CD4-positive, alpha-beta T cell treated with Interleukin-4 for 4 hours (primary cell): Measurements from ENCODE around the gene PAQR5.
"Not testable (repeated sequence)": the region's sequence is repeated elsewhere in the genome, so short reads cannot be mapped to it uniquely, and the experiment has no call there.

Experiments
- DNase-seq: peaks from one replicate; pipeline ENCODE4 v3.0.0-alpha.2; 2020

PAQR5 gene

DNA sequence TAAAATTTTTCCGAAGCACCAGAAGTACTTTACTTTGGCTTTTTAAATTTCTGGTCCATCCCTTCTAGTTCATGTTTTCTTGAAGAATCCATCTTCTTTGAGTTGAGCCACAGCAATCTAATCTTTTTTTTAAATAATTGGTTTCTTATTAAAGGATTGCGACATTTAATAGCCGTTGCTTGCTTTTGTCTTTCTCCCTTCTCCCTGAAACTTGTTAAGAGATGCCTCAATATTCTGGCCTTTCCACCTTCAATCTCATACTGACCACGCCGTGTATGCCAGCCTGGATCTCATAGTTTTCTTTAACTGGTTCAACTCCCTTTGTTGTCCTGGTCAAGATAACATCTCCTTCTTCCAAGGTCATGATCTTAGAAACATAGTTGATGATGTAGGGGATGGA lies 135.5 kb downstream of the PAQR5 start:
- no peak for DNase-seq

- no peak for DNase-seq
These were observed 136.0 kb downstream of the PAQR5 start for GRCh38 chr15:69434679-69435078.

- DNase-seq: no peak
These were observed 137.3 kb downstream of the PAQR5 start for GRCh38 chr15:69435985-69436384.

- no peak for DNase-seq
These were observed 138.2 kb downstream of the PAQR5 start for GRCh38 chr15:69436951-69437350.

- no peak for DNase-seq
These were observed 140.9 kb downstream of the PAQR5 start for GRCh38 chr15:69439623-69440022.

GRCh38 chr15:69443032-69443611 lies 144.4 kb downstream of the PAQR5 start:
- peak; percentile 30 for DNase-seq

- no peak for DNase-seq
These were observed 146.0 kb downstream of the PAQR5 start for GRCh38 chr15:69444686-69445085.

DNA sequence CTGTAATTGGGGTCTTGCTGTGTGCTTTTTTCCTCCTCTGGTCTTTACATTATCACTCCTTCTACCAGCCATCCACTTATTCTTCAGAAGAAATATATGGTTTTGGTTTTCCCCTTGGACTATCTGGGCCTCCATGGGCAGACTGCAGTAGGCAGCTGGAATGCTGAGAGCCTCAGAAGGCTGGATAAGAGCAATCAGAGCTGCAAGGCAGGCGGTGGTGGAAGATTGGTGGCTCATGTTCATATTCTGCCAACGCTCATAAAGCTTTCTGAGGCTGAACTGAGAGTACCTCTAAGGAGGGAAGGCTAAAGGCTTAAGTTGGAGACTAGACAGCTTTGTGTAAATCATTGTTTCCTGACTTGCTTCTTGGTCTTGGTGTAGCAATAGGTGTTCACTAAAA lies 148.2 kb downstream of the PAQR5 start:
- no peak for DNase-seq

DNA sequence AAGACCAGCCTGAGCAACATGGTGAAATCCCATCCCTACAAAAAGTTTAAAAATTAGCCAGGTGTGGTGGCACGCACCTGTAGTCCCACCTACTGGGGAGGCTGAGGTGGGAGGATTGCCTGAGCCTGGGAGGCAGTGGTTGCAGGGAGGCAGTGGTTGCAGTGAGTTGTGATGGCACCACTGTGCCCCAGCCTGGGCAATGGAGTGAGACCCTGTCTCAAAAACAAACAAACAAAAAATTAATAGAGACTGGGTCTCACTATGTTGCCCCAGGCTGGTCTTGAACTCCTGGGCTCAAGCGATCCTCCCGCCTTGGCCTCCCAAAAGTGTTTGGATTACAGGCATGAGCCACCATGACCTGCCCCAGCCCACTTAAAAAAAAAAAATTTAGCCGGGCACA lies 151.5 kb downstream of the PAQR5 start:
- DNase-seq: not testable (repeated sequence)

DNA sequence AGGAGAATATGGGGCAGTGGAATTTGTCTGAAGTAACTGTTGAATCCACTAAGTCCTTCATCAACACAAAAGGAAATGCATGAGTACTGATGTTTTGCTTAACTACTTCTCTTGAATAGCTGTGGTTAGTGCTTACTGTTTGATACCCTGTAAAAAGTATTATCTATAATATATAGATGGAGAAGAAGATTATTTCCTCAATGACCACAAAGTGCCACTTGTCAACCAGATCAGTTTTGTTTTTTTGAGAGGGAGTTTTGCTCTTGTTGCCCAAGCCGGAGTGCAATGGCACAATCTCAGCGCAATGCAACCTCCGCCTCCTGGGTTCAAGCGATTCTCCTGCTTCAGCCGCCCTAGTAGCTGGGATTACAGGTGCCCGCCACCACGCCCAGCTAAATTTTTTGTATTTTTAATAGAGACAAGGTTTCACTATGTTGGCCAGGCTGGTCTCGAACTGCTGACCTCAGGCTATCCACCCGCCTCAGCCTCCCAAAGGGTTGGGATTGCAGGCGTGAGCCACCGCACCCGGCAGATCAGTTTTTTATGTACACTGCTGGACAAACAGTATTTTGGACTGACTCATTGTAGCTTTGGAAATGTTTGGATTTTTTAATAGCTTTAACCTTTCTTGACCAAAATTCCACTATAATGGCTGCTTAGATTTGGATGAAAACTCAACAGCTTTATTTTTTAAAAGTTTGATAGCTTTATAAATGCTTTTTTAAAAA lies 152.4 kb downstream of the PAQR5 start:
- DNase-seq: no peak

GRCh38 chr15:69451951-69452691 lies 153.4 kb downstream of the PAQR5 start:
- DNase-seq: no peak

DNA sequence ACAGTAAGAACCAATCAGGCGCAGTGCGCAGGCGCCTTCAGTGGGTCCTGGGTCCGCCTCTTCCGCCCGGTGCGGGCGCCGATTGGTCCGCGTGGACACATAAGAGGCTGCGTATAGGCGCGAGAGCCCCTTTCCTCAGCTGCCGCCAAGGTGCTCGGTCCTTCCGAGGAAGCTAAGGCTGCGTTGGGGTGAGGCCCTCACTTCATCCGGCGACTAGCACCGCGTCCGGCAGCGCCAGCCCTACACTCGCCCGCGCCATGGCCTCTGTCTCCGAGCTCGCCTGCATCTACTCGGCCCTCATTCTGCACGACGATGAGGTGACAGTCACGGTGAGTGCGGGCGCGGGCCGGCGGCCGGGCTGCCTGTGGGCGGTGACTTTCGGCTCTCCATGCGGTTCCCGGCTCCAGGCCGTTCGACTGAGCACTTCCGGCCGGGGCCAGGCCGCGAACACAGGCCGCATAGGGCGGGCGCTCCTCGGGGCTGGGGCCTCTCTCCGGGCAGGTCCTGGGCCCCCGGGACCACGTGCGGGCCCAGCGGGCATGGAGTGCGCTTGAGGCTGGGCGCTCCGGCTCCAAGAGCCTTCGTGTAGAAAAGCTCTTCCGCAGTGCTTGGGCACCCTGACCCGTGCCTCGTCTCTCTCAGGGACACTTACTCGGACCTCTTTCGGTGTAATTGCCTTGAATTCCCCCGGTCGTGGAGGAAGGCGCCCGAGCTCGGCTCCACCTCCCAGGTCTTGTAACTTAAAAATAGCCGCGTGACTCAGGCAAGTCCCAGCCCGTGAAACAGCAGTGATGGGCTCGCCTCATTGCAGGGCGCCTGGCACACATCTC lies 154.2 kb downstream of the PAQR5 start, which contains the start of gene RPLP1:
TSS of gene RPLP1 (plus strand) at position 127 of the 830 bp plus-strand sequence. CDS start at position 258, 131 bp downstream.
- DNase-seq: peak; percentile 96

GRCh38 chr15:69454953-69455352 lies 156.2 kb downstream of the PAQR5 start:
- DNase-seq: no peak

DNA sequence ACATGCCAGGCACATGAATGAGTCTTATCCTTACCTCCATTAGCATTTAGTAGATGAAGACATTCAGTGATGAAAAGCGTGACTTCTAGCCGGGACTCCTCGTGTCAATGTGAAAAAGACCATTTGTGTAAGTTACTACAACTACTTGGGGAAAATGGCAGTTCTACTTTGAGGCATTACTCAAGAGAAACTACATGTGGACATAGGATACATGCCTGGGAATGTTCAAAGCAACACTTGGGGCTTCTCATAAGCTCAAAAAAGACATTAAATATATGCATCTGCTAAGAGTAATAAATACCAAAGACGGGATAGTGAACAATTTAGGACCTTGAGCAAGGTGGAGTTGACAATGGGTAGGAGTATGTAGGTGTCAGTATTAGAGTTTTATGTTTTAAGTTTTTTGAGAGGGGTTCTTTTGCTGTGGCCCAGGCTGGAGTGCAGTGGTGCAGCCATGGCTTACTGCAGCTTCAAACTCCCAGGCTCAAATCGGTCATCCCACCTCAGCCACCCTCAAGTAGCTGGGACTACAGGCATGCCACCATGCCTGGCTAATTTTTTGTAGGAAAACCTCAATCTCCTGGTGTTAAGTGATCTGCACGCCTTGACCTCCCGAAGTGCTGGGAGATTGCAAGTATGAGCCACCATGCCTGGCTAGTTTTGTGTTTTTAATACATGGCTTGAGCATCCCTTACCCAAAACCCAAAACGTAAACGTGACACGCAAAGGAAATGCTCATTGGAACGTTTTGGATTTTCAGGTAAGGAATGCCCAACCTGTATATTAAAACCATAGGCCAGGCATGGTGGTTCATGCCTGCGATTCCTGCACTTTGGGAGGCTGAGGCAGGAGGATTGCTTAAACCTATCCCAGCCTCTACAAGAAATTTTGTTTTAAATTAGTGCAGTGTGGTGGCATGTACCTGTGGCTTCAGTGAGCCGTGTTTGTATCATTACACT lies 157.8 kb downstream of the PAQR5 start:
- no peak for DNase-seq
